Left lobe of liver (tissue), 2 donors: Measurements from ENCODE around the gene EIF4A3. TPM values are rescaled to one million over a fixed set of nuclear protein-coding genes. Genes with fewer than 3 reads are reported as not detected.

Experiments
- ATAC-seq: fragments of 200-7000 bp; cut with Tn5 transposase; one replicate; pipeline ENCODE4 v1.9.1; 2020; ENCODE audit warnings: mild to moderate bottlenecking, moderate library complexity
- DNase-seq: peaks from one replicate; pipeline ENCODE4 v3.0.0-alpha.2; 2020; ENCODE audit warnings: low spot score
- total RNA-seq: library from RNA; stranded (reverse); gene quantifications from one replicate; pipeline ENCODE4 v1.2.1, GENCODE V29; 2021
- donor health status: DM: no; HTN: no; CAD: no; lungs with moderate emphysema.
- donor health status: DM: no; HTN: yes; CAD: no.

EIF4A3 gene
- total RNA-seq, 1 donor from 2014 or later = 21.8 TPM

- ATAC-seq (no peak), DNase-seq (no peak)
These were observed 62.2 kb downstream of the EIF4A3 start for GRCh38 chr17:80084773-80085172.

Other genes starting within 250 kb of the EIF4A3 start
- gene TBC1D16, start 111.3 kb downstream of the EIF4A3 start, total RNA-seq = 16.4 TPM
- 6.8 TPM for gene CCDC40, start 110.5 kb downstream of the EIF4A3 start, total RNA-seq
- gene GAA, start 45.5 kb downstream of the EIF4A3 start, total RNA-seq = 50.6 TPM
- 0.23 TPM for gene CARD14, start 22.9 kb upstream of the EIF4A3 start, total RNA-seq
- 25.6 TPM for gene SGSH, start 73.2 kb upstream of the EIF4A3 start, total RNA-seq
- 6.7 TPM for gene SLC26A11, start 73.3 kb upstream of the EIF4A3 start, total RNA-seq
- gene RNF213, start 113.7 kb upstream of the EIF4A3 start, total RNA-seq = 59.8 TPM